Upper lobe of right lung (tissue), 1 donor: ENCODE results near the gene SMOC2. TPM values are rescaled to one million over a fixed set of nuclear protein-coding genes. Genes with fewer than 3 reads are reported as not detected.

Source experiments
- ATAC-seq: fragments of 200-7000 bp; cut with Tn5 transposase; one replicate; pipeline ENCODE4 v1.9.1; 2020; ENCODE audit warnings: mild to moderate bottlenecking, moderate library complexity
- DNase-seq: peaks from one replicate; pipeline ENCODE4 v3.0.0-alpha.2; 2020
- H3K27ac ChIP-seq: fragments of 200-600 bp; one replicate; pipeline ENCODE4 v1.8.0; 2022
- H3K27me3 ChIP-seq: fragments of 200-600 bp; one replicate; pipeline ENCODE4 v1.8.0; 2022; ENCODE audit warnings: mild to moderate bottlenecking
- H3K36me3 ChIP-seq: fragments of 200-600 bp; one replicate; pipeline ENCODE4 v1.8.0; 2022
- H3K4me1 ChIP-seq: fragments of 200-600 bp; one replicate; pipeline ENCODE4 v1.8.0; 2022
- H3K4me3 ChIP-seq: fragments of 200-600 bp; one replicate; pipeline ENCODE4 v1.8.0; 2022; ENCODE audit warnings: mild to moderate bottlenecking
- H3K9me3 ChIP-seq: fragments of 200-600 bp; one replicate; pipeline ENCODE4 v1.8.0; 2022
- intact Hi-C: fragments of 100-400 bp; cut with DNase I; formaldehyde crosslinking; loops from one replicate; pipeline ENCODE4 v1.11.0; 2022
- total RNA-seq: library from RNA; stranded (reverse); fragmentation: NEBNext Ultra II Directional; extraction: Animal tissue kit (Norgen Biotek cat#: 25700); gene quantifications from one replicate; pipeline ENCODE4 v1.2.1, GENCODE V29; 2021
- TF ChIP-seq, protein P1 (sequence below): fragments of 200-600 bp; IDR thresholded peaks from one replicate; pipeline ENCODE4 v1.8.0; 2022; ENCODE audit warnings: antibody characterized with exemption
- donor health status: DM: no; HTN: yes; CAD: no; lungs with severe emphysema.

SMOC2 gene
- total RNA-seq, 1 donor from 2014 or later = 33.1 TPM

GRCh38 chr6:168600381-168600780 is 159.4 kb downstream of the SMOC2 start:
- DNase-seq (no peak), ATAC-seq (no peak)
- H3K27me3 ChIP-seq = no peaks in the 10 kb centered on the region
- no peaks in the 10 kb centered on the region for H3K4me1 ChIP-seq
- intact Hi-C loops = no loop called here
- H3K27ac ChIP-seq = no peak overlapping the region
- H3K4me3 ChIP-seq = no peak overlapping the region
- no peaks in the 10 kb centered on the region for H3K9me3 ChIP-seq
- TF ChIP-seq, protein P1, sequence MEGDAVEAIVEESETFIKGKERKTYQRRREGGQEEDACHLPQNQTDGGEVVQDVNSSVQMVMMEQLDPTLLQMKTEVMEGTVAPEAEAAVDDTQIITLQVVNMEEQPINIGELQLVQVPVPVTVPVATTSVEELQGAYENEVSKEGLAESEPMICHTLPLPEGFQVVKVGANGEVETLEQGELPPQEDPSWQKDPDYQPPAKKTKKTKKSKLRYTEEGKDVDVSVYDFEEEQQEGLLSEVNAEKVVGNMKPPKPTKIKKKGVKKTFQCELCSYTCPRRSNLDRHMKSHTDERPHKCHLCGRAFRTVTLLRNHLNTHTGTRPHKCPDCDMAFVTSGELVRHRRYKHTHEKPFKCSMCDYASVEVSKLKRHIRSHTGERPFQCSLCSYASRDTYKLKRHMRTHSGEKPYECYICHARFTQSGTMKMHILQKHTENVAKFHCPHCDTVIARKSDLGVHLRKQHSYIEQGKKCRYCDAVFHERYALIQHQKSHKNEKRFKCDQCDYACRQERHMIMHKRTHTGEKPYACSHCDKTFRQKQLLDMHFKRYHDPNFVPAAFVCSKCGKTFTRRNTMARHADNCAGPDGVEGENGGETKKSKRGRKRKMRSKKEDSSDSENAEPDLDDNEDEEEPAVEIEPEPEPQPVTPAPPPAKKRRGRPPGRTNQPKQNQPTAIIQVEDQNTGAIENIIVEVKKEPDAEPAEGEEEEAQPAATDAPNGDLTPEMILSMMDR = no peak
- H3K36me3 ChIP-seq = no peaks in the 10 kb centered on the region

DNA sequence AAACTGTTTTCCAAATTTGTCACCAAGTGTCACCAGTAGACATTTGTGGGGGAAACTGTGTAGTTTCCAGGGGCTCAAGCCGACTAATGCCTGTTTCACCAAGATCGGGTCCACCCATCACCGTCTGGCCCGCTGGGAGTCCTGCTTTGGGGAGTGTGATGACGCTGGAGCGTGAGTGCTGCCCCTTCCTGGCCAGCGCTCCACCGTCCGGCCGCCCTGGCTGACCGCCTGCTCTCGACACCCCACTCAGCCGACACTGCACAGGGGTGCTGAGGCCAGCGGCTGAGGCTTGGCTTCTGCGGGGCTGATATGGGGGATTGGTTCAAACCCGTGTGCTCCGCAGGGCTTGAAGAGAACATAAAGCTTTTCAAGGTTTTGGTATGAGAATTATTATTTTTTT is 160.1 kb downstream of the SMOC2 start:
- Histone ChIP-seq H3K4me3 (no peak overlapping the region), H3K27me3 (no peaks in the 10 kb centered on the region), H3K4me1 (no peaks in the 10 kb centered on the region), H3K9me3 (no peaks in the 10 kb centered on the region), H3K36me3 (no peaks in the 10 kb centered on the region), H3K27ac (no peak overlapping the region)
- intact Hi-C loops = no loop called here
- DNase-seq (no peak), ATAC-seq (no peak)
- TF ChIP-seq, protein P1 = no peak

DNA sequence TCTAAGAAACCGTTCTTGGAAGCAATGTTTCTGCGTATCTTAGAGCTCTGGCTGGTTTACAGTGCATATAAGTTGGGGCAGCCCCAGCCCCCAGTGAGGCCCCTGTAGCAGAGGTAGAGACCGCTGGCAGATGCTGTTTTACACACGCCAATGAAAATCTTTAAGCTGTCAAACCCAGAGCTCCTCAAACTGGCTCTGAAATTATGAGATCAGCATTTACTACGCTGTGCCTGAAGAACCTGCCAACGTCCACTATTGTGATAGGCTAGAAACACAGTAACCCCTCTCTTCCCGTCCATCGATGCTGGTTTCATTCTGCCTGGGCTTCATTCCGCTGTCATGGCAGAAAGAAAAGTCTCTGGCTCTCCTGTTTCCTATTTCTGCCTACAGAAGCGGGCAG is 160.6 kb downstream of the SMOC2 start:
- no peaks in the 10 kb centered on the region for H3K36me3 ChIP-seq
- no peak overlapping the region for H3K27ac ChIP-seq
- no peaks in the 10 kb centered on the region for H3K4me1 ChIP-seq
- intact Hi-C loops = no loop called here
- ATAC-seq (no peak), DNase-seq (no peak)
- no peaks in the 10 kb centered on the region for H3K27me3 ChIP-seq
- no peak overlapping the region for H3K4me3 ChIP-seq
- TF ChIP-seq, protein P1 = no peak
- H3K9me3 ChIP-seq = no peaks in the 10 kb centered on the region

- DNase-seq = no peak
- TF ChIP-seq, protein P1 = no peak
- no peak overlapping the region for H3K27ac ChIP-seq
These were observed 161.6 kb downstream of the SMOC2 start for GRCh38 chr6:168602576-168602975.

DNA sequence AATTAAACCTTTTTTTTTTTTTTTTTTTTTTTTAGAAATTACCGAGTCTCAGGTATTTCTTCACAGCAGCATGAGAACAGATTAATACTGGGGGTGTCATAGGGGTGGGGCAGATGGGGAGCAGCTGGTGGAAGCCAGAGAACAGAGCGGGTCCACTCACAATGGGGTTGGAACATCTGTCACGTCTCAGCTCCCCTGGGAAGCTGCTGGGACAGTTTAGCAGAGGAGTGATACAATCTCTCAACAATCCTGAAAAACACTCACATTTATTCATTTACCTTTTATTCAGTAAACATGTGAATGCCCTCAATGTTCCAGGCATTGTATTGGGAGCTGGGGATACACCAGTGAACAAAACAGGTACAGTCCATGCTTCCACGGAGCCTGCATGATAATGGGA is 162.2 kb downstream of the SMOC2 start:
- no peak for ATAC-seq
- H3K9me3 ChIP-seq = no peaks in the 10 kb centered on the region
- no peaks in the 10 kb centered on the region for H3K27me3 ChIP-seq
- H3K27ac ChIP-seq = no peak overlapping the region
- TF ChIP-seq, protein P1 = no peak
- H3K36me3 ChIP-seq = no peaks in the 10 kb centered on the region
- DNase-seq = no peak
- intact Hi-C loops = no loop called here
- H3K4me3 ChIP-seq = no peak overlapping the region
- no peaks in the 10 kb centered on the region for H3K4me1 ChIP-seq

More at GRCh38 chr6:168602576-168602975, 161.6 kb downstream of the SMOC2 start:
- H3K4me3 ChIP-seq = no peak overlapping the region
- H3K9me3 ChIP-seq = no peaks in the 10 kb centered on the region
- H3K27me3 ChIP-seq = no peaks in the 10 kb centered on the region
- intact Hi-C loops = no loop called here
- no peak for ATAC-seq
- H3K4me1 ChIP-seq = no peaks in the 10 kb centered on the region
- no peaks in the 10 kb centered on the region for H3K36me3 ChIP-seq

DNA sequence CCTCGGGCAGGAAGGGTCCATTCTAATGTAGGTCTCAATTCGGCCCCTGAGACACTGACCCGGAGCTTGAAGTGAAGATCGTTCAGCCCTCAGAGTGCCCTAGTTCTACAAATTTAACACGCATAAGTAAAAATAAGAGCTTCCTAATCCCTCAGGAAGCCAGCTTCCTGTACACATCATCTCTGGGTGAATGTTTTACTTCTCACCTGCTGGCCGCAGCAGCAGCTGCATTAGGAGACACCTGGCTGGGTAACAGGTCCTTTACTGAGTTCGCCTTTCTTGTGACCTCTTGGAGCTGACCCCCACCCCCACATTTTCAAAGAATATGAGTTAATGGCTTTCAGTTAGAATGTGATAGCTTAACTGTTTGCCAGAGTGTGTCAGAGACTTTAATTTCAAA is 165.0 kb downstream of the SMOC2 start:
- Histone ChIP-seq H3K9me3 (no peaks in the 10 kb centered on the region), H3K36me3 (no peaks in the 10 kb centered on the region), H3K4me1 (no peaks in the 10 kb centered on the region), H3K27me3 (no peaks in the 10 kb centered on the region), H3K4me3 (no peak overlapping the region), H3K27ac (no peak overlapping the region)
- intact Hi-C loops = no loop called here
- TF ChIP-seq, protein P1 = no peak
- DNase-seq = no peak
- no peak for ATAC-seq
